Keratinocyte (primary cell): Measurements from ENCODE around the gene AXIN1. TPM values are rescaled to one million over a fixed set of nuclear protein-coding genes. Genes with fewer than 3 reads are reported as not detected.

Experiments
- DNase-seq: peaks from one replicate; pipeline ENCODE4 v3.0.0-alpha.2; 2011; ENCODE audit warnings: low read depth, missing footprints, low spot score
- FAIRE-seq: peaks from 2 replicates; lab custom pipeline; 2011; peaks lifted over from hg19 to GRCh38; lab: Jason Lieb, UNC
- H2AFZ ChIP-seq: 2 replicates; pipeline ENCODE4 v1.6.0; 2012; ENCODE audit warnings: low read length, control low read depth, inconsistent platforms; ENCODE audit not compliant: control insufficient read depth
- H3K27ac ChIP-seq: 2 replicates; pipeline ENCODE4 v1.5.1; 2011; ENCODE audit warnings: low read length; ENCODE audit not compliant: control insufficient read depth, insufficient read depth
- H3K27me3 ChIP-seq: 3 replicates; pipeline ENCODE4 v1.6.0; 2011; ENCODE audit warnings: low read length; ENCODE audit not compliant: control insufficient read depth, insufficient read depth; ENCODE audit errors: extremely low read depth
- H3K36me3 ChIP-seq, 2 experiments: 2 replicates in 1 of 2; 3 replicates in 1 of 2; pipeline ENCODE4 v1.5.1; 2011; ENCODE audit warnings: low read length in 2 of 2, mild to moderate bottlenecking in 1 of 2; ENCODE audit not compliant: control insufficient read depth in 2 of 2, insufficient read depth in 2 of 2; ENCODE audit errors: extremely low read depth in 1 of 2
- H3K4me1 ChIP-seq: 3 replicates; pipeline ENCODE4 v1.5.1; 2011; ENCODE audit warnings: low read length; ENCODE audit not compliant: control insufficient read depth, insufficient read depth; ENCODE audit errors: extremely low read depth
- H3K4me2 ChIP-seq: 3 replicates; pipeline ENCODE4 v1.6.0; 2011; ENCODE audit warnings: low read depth, low read length; ENCODE audit not compliant: control insufficient read depth, insufficient read depth; ENCODE audit errors: extremely low read depth
- H3K4me3 ChIP-seq, 3 experiments: fragments of 200-600 bp in 1 of 3; sonication (generic) in 1 of 3; 2 replicates in 2 of 3; 3 replicates in 1 of 3; pipeline ENCODE4 v1.5.1; 2011 to 2016; ENCODE audit warnings: low read length in 3 of 3, mild to moderate bottlenecking in 3 of 3, control low read depth in 2 of 3, inconsistent platforms in 1 of 3, low read depth in 1 of 3, mixed read lengths in 1 of 3, mixed run types in 1 of 3, moderate library complexity in 1 of 3; ENCODE audit not compliant: control insufficient read depth in 2 of 3, insufficient read depth in 2 of 3; ENCODE audit errors: extremely low read depth in 1 of 3
- H3K79me2 ChIP-seq: 2 replicates; pipeline ENCODE4 v1.6.0; 2012; ENCODE audit warnings: low read length; ENCODE audit not compliant: control insufficient read depth, insufficient read depth
- H3K9ac ChIP-seq: 3 replicates; pipeline ENCODE4 v1.6.0; 2011; ENCODE audit warnings: low read length; ENCODE audit not compliant: control insufficient read depth, insufficient read depth; ENCODE audit errors: extremely low read depth
- H3K9me1 ChIP-seq: 3 replicates; pipeline ENCODE4 v1.6.0; 2011; ENCODE audit warnings: low read length; ENCODE audit not compliant: control insufficient read depth, insufficient read depth; ENCODE audit errors: extremely low read depth
- H3K9me3 ChIP-seq: 2 replicates; pipeline ENCODE4 v1.5.1; 2012; ENCODE audit warnings: low read depth, low read length; ENCODE audit not compliant: control insufficient read depth
- H4K20me1 ChIP-seq: 3 replicates; pipeline ENCODE4 v1.6.0; 2011; ENCODE audit warnings: low read length; ENCODE audit not compliant: control insufficient read depth, insufficient read depth; ENCODE audit errors: extremely low read depth
- EZH2 ChIP-seq: IDR thresholded peaks from one replicate; pipeline ENCODE4 v1.6.1; 2012; ENCODE audit warnings: inconsistent platforms, mild to moderate bottlenecking, low read length, moderate library complexity
- dilution Hi-C: fragments of 300-500 bp; cut with MboI; formaldehyde crosslinking; loops from one replicate; pipeline ENCODE4 v1.7.0; 2020; ENCODE audit warnings: low sequenced_read_pairs; ENCODE audit not compliant: extremely low pct_ligation_motif_present
- polyA plus RNA-seq, 5 experiments: library from polyadenylated mRNA; depleted of rRNA in 3 of 5; stranded (reverse) in 3 of 5; stranded (forward) in 1 of 5; unstranded in 1 of 5; fragments of >200 nt; gene quantifications; 1 replicate in 1 of 5; 2 replicates in 3 of 5; 3 replicates in 1 of 5; pipeline versions ENCODE4 v1.2.1 to v1.2.3, GENCODE V29; 2011 to 2012; ENCODE audit warnings: missing spikeins in 2 of 5, low read depth in 1 of 5, low replicate concordance in 1 of 5
- TF ChIP-seq, protein P1 (sequence below), 3 experiments: IDR thresholded peaks in 1 of 3; conservative IDR thresholded peaks in 1 of 3; optimal IDR thresholded peaks in 1 of 3; 2 replicates in 2 of 3; 3 replicates in 1 of 3; pipeline versions ENCODE3 to v1.5.1; 2011; ENCODE audit warnings: low read length in 3 of 3, mild to moderate bottlenecking in 3 of 3, moderate library complexity in 2 of 3, control low read depth in 1 of 3, inconsistent platforms in 1 of 3; ENCODE audit not compliant: insufficient read depth in 2 of 3; ENCODE audit errors: extremely low read depth in 1 of 3

AXIN1 gene
- polyA plus RNA-seq, 1 donor (not counting 4 experiments of a cell fraction or from before 2014, with no cell fraction given): 8.8 TPM

DNA sequence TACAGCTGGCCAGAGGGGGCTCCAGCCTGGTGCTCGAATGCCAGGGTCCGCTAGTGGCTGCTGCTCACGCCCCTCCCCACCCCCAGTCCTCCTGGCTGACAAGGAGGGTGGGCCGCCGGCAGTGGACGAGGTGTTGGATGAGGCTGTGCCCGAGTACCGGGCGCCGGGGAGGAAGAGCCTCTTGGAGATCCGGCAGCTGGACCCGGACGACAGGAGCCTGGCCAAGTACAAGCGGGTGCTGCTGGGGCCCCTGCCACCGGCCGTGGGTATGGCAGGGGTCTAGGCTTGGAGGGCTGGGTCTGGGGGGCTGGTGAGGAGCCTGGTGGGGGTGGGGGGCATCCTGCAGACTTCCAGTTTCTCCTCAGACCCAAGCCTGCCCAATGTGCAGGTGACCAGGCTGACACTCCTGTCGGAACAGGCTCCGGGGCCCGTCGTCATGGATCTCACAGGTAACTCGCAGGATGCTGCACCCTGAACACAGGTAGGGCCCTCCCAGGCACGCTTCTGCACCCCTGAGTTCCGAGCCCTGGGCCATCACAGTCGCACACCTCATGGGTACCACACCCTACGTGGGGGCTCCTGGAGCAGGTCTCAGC, 70.8 kb downstream of the AXIN1 start:
- H3K4me3 ChIP-seq: no peak overlapping the region
- H3K9me3 ChIP-seq: no peaks in the 10 kb centered on the region
- H3K9me1 ChIP-seq: no peaks in the 10 kb centered on the region
- FAIRE-seq (no peak), DNase-seq (no peak)
- H3K36me3 ChIP-seq: no peaks in the 10 kb centered on the region
- dilution Hi-C loops: no loop called here
- no peak overlapping the region for H3K9ac ChIP-seq
- peaks cover 48% of the 10 kb centered on the region for H3K27me3 ChIP-seq
- TF ChIP-seq EZH2: peak; percentile 35
- TF ChIP-seq, protein P1, sequence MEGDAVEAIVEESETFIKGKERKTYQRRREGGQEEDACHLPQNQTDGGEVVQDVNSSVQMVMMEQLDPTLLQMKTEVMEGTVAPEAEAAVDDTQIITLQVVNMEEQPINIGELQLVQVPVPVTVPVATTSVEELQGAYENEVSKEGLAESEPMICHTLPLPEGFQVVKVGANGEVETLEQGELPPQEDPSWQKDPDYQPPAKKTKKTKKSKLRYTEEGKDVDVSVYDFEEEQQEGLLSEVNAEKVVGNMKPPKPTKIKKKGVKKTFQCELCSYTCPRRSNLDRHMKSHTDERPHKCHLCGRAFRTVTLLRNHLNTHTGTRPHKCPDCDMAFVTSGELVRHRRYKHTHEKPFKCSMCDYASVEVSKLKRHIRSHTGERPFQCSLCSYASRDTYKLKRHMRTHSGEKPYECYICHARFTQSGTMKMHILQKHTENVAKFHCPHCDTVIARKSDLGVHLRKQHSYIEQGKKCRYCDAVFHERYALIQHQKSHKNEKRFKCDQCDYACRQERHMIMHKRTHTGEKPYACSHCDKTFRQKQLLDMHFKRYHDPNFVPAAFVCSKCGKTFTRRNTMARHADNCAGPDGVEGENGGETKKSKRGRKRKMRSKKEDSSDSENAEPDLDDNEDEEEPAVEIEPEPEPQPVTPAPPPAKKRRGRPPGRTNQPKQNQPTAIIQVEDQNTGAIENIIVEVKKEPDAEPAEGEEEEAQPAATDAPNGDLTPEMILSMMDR (optimal IDR thresholded peaks at IDR 0.05 in 1 of 3, IDR thresholded peaks at IDR 0.05 in 1 of 3, conservative IDR thresholded peaks at IDR 0.05 in 1 of 3; ENCODE audit: extremely low read depth in 1 of 3, insufficient read depth in 2 of 3, low read length in 3 of 3): no peak
- no peaks in the 10 kb centered on the region for H3K4me1 ChIP-seq
- no peaks in the 10 kb centered on the region for H3K79me2 ChIP-seq
- no peak overlapping the region for H3K4me2 ChIP-seq
- H3K27ac ChIP-seq: no peak overlapping the region
- no peaks in the 10 kb centered on the region for H4K20me1 ChIP-seq
- no peak overlapping the region for H2AFZ ChIP-seq

DNA sequence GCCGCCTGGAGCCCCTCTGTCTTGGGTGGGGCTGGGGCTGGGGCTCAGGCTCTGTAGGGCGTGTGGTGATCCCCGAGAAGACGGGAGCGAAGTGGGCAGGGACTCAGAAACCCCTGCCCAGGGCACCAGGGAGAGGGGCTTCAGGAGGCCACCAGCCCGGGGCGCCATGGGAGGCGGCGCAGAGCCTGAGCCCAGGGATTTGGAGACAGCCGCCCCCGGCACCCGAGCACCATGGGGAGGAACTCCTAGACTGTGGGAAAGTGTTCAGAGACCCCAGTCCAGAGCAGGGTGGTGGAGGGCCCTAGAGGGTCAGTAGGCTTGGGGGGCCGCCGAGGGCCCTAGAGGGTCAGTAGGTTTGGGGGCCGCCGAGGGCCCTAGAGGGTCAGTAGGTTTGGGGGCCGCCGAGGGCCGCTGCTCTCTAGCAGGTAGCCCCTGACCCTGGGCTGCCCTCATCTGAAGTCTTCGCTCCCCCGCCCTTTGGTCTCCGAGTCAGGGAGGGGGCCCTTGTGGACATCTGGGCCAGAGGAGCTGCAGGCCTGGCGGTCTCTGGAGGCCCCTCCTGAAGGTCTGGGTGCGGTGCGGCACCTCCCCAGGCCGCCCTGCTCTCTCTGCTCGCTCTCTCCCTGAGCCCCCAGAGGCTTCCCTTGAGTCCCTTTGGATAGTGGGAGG, 71.4 kb downstream of the AXIN1 start:
- Histone ChIP-seq H3K79me2 (no peaks in the 10 kb centered on the region), H3K9me1 (no peaks in the 10 kb centered on the region), H2AFZ (no peak overlapping the region), H3K4me2 (no peak overlapping the region), H3K4me3 (no peak overlapping the region), H3K9ac (no peak overlapping the region), H3K36me3 (no peaks in the 10 kb centered on the region), H4K20me1 (no peaks in the 10 kb centered on the region), H3K27me3 (peaks cover 54% of the 10 kb centered on the region), H3K9me3 (no peaks in the 10 kb centered on the region), H3K27ac (no peak overlapping the region), H3K4me1 (no peaks in the 10 kb centered on the region)
- FAIRE-seq: no peak
- DNase-seq: no peak
- dilution Hi-C loops: no loop called here
- TF ChIP-seq EZH2: peak; percentile 68
- TF ChIP-seq, protein P1 (optimal IDR thresholded peaks at IDR 0.05 in 1 of 3, IDR thresholded peaks at IDR 0.05 in 1 of 3, conservative IDR thresholded peaks at IDR 0.05 in 1 of 3; ENCODE audit: extremely low read depth in 1 of 3, insufficient read depth in 2 of 3, low read length in 3 of 3): no peak
